Upper lobe of left lung (tissue), 4 donors: ENCODE data around the gene CHAF1A.

Source experiments
- CTCF ChIP-seq, 6 experiments: fragments of 450-650 bp in 4 of 6; fragments of 200-600 bp in 2 of 6; sonication (generic) in 2 of 6; IDR thresholded peaks; one replicate each; pipeline ENCODE4 v1.5.1; 2016 to 2019; ENCODE audit warnings: antibody characterized with exemption in 6 of 6
- POLR2A ChIP-seq, 4 donors: fragments of 450-650 bp; IDR thresholded peaks; one replicate each; pipeline ENCODE4 v1.5.1; 2016 to 2017; ENCODE audit warnings: antibody characterized with exemption in 4 of 4, mild to moderate bottlenecking in 2 of 4

GRCh38 chr19:4467835-4468234, 65.4 kb downstream of the CHAF1A start:
- TF ChIP-seq POLR2A (IDR thresholded peaks at IDR 0.05) = no peak
- no peak for TF ChIP-seq CTCF (IDR thresholded peaks at IDR 0.05)
